Measurements from ENCODE around the gene RC3H1.

DNA sequence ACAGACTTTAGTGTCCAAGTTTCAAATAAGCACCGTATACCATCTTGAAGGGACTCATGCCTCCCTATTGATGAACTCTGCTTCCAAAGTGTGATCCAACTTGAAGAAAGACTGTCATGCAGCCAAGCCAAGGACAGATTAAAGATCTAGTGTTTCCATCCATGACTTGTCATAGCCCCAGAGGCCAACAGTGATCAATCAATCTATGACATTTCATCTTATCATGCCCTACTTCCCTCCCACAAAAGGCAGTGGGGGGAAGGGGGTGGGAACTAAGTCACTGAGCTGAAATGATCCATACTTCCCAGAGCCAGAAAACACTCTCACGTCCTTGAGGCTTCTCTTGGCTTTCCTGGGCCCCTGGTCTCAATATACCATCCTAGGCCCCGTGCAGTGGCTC, 109.0 kb downstream of the RC3H1 start:
- no peak for TF ChIP-seq POLR2AphosphoS5 (IDR thresholded peaks at IDR 0.05; ENCODE audit: borderline replicate concordance, low read depth, low read length)
- TF ChIP-seq EZH2 (IDR thresholded peaks at IDR 0.05), result no peak
